OCI-LY7 (cell line): ENCODE measurements around the gene LRGUK. TPM values are rescaled to one million over a fixed set of nuclear protein-coding genes. Genes with fewer than 3 reads are reported as not detected.

ENCODE experiments used
- BruUV-seq: library from RNA; stranded (reverse); fragments of 400-500 nt; replicated peaks from 2 replicates; lab custom pipeline; 2021; lab: Mats Ljungman, UMichigan
- CTCF ChIA-PET: fragments of 300-600 bp; sonication (Branson Sonifier 250); formaldehyde crosslinking; loops from one replicate; lab custom pipeline; 2022; ENCODE audit warnings: antibody characterized with exemption; ENCODE audit not compliant: unreplicated experiment; lab: Charles Lee
- POLR2A ChIA-PET: fragments of 300-600 bp; sonication (Branson Sonifier 250); formaldehyde crosslinking; loops from one replicate; lab custom pipeline; 2022; ENCODE audit warnings: antibody characterized with exemption; lab: Charles Lee
- DNase-seq: peaks from one replicate; pipeline ENCODE4 v3.0.0-alpha.2; 2015; ENCODE audit warnings: low spot score
- H2AFZ ChIP-seq: fragments of 200-600 bp; sonication (generic), shearing (Covaris generic); 2 replicates; pipeline ENCODE4 v1.6.1; 2014; ENCODE audit warnings: mild to moderate bottlenecking, antibody characterized with exemption, low read length, moderate library complexity
- H3K27ac ChIP-seq: fragments of 200-600 bp; sonication (generic); 2 replicates; pipeline ENCODE4 v1.5.1; 2014; ENCODE audit warnings: mixed run types, low read depth, mild to moderate bottlenecking, moderate library complexity, low read length, inconsistent platforms; ENCODE audit not compliant: poor library complexity, severe bottlenecking
- H3K36me3 ChIP-seq: fragments of 200-600 bp; sonication (generic); 2 replicates; pipeline ENCODE4 v1.6.1; 2014; ENCODE audit warnings: mild to moderate bottlenecking, antibody characterized with exemption, low read length, moderate library complexity, mixed read lengths; ENCODE audit not compliant: insufficient read depth
- H3K4me1 ChIP-seq: fragments of 200-600 bp; sonication (generic); 2 replicates; pipeline ENCODE4 v1.5.1; 2014; ENCODE audit warnings: mild to moderate bottlenecking, low read length; ENCODE audit not compliant: insufficient read depth, poor library complexity, severe bottlenecking
- H3K4me2 ChIP-seq: fragments of 200-600 bp; sonication (generic); 2 replicates; pipeline ENCODE4 v1.6.1; 2014; ENCODE audit warnings: mild to moderate bottlenecking, low read length
- H3K4me3 ChIP-seq: fragments of 200-600 bp; sonication (generic); 2 replicates; pipeline ENCODE4 v1.5.1; 2014; ENCODE audit warnings: mild to moderate bottlenecking, low read depth, low read length; ENCODE audit not compliant: poor library complexity, severe bottlenecking
- H3K79me2 ChIP-seq: fragments of 200-600 bp; sonication (generic); 2 replicates; pipeline ENCODE4 v1.6.1; 2016; ENCODE audit warnings: low read depth, mild to moderate bottlenecking, low read length, moderate library complexity, mixed read lengths; ENCODE audit not compliant: insufficient read depth
- H3K9me2 ChIP-seq: fragments of 200-600 bp; sonication (generic); 2 replicates; pipeline ENCODE4 v1.6.1; 2016; ENCODE audit warnings: mild to moderate bottlenecking, low read length, mixed read lengths; ENCODE audit not compliant: insufficient read depth
- H3K9me3 ChIP-seq: fragments of 200-600 bp; sonication (generic); 2 replicates; pipeline ENCODE4 v1.6.1; 2014; ENCODE audit warnings: mild to moderate bottlenecking, mixed run types, low read length, mixed read lengths
- H4K20me1 ChIP-seq: fragments of 200-600 bp; sonication (generic); 2 replicates; pipeline ENCODE4 v1.6.1; 2014; ENCODE audit warnings: mild to moderate bottlenecking, antibody characterized with exemption, low read length, moderate library complexity, mixed read lengths; ENCODE audit not compliant: insufficient read depth
- CTCF ChIP-seq: fragments of 200-600 bp; sonication (generic); conservative IDR thresholded peaks from 2 replicates; pipeline ENCODE4 v1.5.1; 2014; ENCODE audit warnings: mild to moderate bottlenecking, antibody characterized with exemption, low read length, moderate library complexity, mixed read lengths
- EZH2phosphoT487 ChIP-seq: fragments of 200-600 bp; sonication (generic); IDR thresholded peaks from 2 replicates; pipeline ENCODE4 v1.6.1; 2018; ENCODE audit warnings: low read depth, borderline replicate concordance, mild to moderate bottlenecking, mixed run types, antibody characterized with exemption, low read length, moderate library complexity, mixed read lengths
- intact Hi-C: fragments of 100-400 bp; cut with micrococcal nuclease; formaldehyde crosslinking; loops from one replicate; pipeline ENCODE4 v1.10.0; 2022; ENCODE audit not compliant: unreplicated experiment
- total RNA-seq, 2 experiments: library from RNA; depleted of rRNA in 1 of 2; stranded (reverse); fragments of >200 nt in 1 of 2; shearing (Covaris generic) in 1 of 2; gene quantifications; 2 replicates each; pipeline ENCODE4 v1.2.3, GENCODE V29; 2014 to 2022

LRGUK gene
- total RNA-seq, 2 experiments from 2014 or later, result 0.46 to 0.95 TPM

GRCh38 chr7:134209322-134210015, 82.3 kb downstream of the LRGUK start:
- Histone ChIP-seq H3K4me1 (peaks cover 11% of the 10 kb centered on the region), H2AFZ (no peak overlapping the region), H3K27ac (no peak overlapping the region), H3K4me2 (no peak overlapping the region), H3K79me2 (no peaks in the 10 kb centered on the region), H4K20me1 (no peaks in the 10 kb centered on the region), H3K9me3 (no peaks in the 10 kb centered on the region), H3K36me3 (no peaks in the 10 kb centered on the region), H3K9me2 (no peaks in the 10 kb centered on the region), H3K4me3 (no peak overlapping the region)
- CTCF ChIA-PET, result no interaction called here
- POLR2A ChIA-PET, result no interaction called here
- no peak for DNase-seq
- TF ChIP-seq EZH2phosphoT487 (no peak), CTCF (no peak)
- BruUV-seq, result no TSS peak
- intact Hi-C loops, result no loop called here

GRCh38 chr7:134210227-134210626, 83.1 kb downstream of the LRGUK start:
- Histone ChIP-seq H3K4me3 (no peak overlapping the region), H3K9me3 (no peaks in the 10 kb centered on the region), H3K27ac (no peak overlapping the region), H3K4me1 (peaks cover 11% of the 10 kb centered on the region), H3K4me2 (no peak overlapping the region), H3K9me2 (no peaks in the 10 kb centered on the region), H2AFZ (no peak overlapping the region), H4K20me1 (no peaks in the 10 kb centered on the region), H3K79me2 (no peaks in the 10 kb centered on the region), H3K36me3 (no peaks in the 10 kb centered on the region)
- TF ChIP-seq EZH2phosphoT487, result no peak
- no peak for TF ChIP-seq CTCF
- BruUV-seq, result no TSS peak
- CTCF ChIA-PET, result no interaction called here
- DNase-seq, result no peak
- intact Hi-C loops, result no loop called here
- POLR2A ChIA-PET, result interaction anchor here (0.6 kb wide), 1 partner anchor 403 kb away, joined by 3 read pairs; no protein-coding TSS in a partner anchor

GRCh38 chr7:134210976-134211663, 84.0 kb downstream of the LRGUK start:
- Histone ChIP-seq H3K4me1 (peaks cover 11% of the 10 kb centered on the region), H3K27ac (no peak overlapping the region), H3K9me3 (no peaks in the 10 kb centered on the region), H3K4me2 (no peak overlapping the region), H3K9me2 (no peaks in the 10 kb centered on the region), H2AFZ (no peak overlapping the region), H3K79me2 (no peaks in the 10 kb centered on the region), H3K4me3 (no peak overlapping the region), H4K20me1 (no peaks in the 10 kb centered on the region), H3K36me3 (no peaks in the 10 kb centered on the region)
- ChIA-PET POLR2A (interaction anchor here (1.0 kb wide), 2 partner anchors 11 to 23 kb away, joined by 3 to 4 read pairs; no protein-coding TSS in a partner anchor), CTCF (no interaction called here)
- intact Hi-C loops, result no loop called here
- DNase-seq, result no peak
- no TSS peak for BruUV-seq
- TF ChIP-seq EZH2phosphoT487 (no peak), CTCF (no peak)
